ENCODE measurements around the gene TYW1. TPM values are rescaled to one million over a fixed set of nuclear protein-coding genes. Genes with fewer than 3 reads are reported as not detected.
"Not testable (repeated sequence)": the region's sequence is repeated elsewhere in the genome, so short reads cannot be mapped to it uniquely, and the experiment has no call there.

The TYW1 gene
- total RNA-seq, 5 donors from 2014 or later (not counting 1 experiment from before 2014, with no cell fraction given): 20.1 to 26.7 (median 22.7) TPM

DNA sequence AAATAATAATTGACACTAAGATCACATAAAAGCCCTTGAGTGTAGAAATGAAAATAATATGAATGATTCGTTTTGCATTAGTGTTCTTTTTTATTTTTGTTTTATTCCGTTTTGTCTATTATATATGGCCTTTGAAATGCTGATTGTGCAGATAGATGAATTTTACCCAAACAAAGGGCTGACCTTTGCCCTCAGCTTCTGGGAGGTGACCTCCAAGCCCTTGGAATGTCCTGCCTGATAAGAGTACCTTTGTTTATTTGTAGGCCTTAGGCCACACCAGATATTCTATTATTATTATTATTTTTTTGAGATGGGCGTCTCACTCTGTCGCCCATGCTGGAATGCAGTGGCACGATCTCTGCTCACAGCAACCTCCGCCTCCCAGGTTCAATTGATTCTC is 230.3 kb downstream of the TYW1 start:
- H3K4me3 ChIP-seq (ENCODE audit: control insufficient read depth in 1 of 2, extremely low read depth in 1 of 2, low read length in 1 of 2); CTCF ChIA-PET; H3K27ac Mint-ChIP-seq; H3K9me3 ChIP-seq; DNase-seq; H3K4me1 ChIP-seq (ENCODE audit: control insufficient read depth in 1 of 2, extremely low read depth in 1 of 2, insufficient read depth in 2 of 2, low read length in 2 of 2); H3K4me1 Mint-ChIP-seq; POLR2A ChIA-PET; H3K27me3 ChIP-seq (replicated peaks in 1 of 2; ENCODE audit: control insufficient read depth in 2 of 2, extremely low read depth in 1 of 2, insufficient read depth in 2 of 2, low read length in 1 of 2); ATAC-seq (replicated peaks in 1 of 4); H3K4me3 Mint-ChIP-seq; H3K36me3 ChIP-seq (ENCODE audit: control insufficient read depth in 2 of 2, extremely low read depth in 1 of 2, insufficient read depth in 1 of 2, low read length in 1 of 2); H3K27ac ChIP-seq (ENCODE audit: low read length); H3K27me3 Mint-ChIP-seq: not testable (repeated sequence)
- H3K9me3 Mint-ChIP-seq: peaks cover 0 to 10% (median 8%) of the 10 kb centered on the region in 3 donors
- no CpG with 5 or more reads among the region's 6 CpGs for WGBS (ENCODE audit: insufficient coverage)
- peaks cover 46% of the 10 kb centered on the region for H3K36me3 Mint-ChIP-seq

DNA sequence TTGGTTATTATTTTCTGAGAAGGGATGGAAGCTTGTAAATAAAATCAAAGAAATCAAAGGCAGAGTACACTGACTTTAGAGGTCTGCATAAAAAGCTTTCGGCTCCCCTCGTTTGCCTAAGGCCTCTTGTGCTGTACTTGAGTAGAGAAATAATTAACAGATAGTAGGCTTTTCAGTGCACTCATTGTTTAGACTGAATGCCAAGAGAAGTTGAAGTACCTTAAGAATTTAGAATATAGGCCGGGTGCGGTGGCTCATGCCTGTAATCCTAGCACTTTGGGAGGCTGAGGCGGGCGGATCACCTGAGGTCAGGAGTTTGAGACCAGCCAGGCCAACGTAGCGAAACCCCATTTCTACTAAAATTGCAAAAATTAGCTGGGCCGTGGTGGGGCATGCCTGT is 232.4 kb downstream of the TYW1 start:
- H3K27me3 ChIP-seq (replicated peaks in 1 of 2; ENCODE audit: control insufficient read depth in 2 of 2, extremely low read depth in 1 of 2, insufficient read depth in 2 of 2, low read length in 1 of 2); H3K4me1 ChIP-seq (ENCODE audit: control insufficient read depth in 1 of 2, extremely low read depth in 1 of 2, insufficient read depth in 2 of 2, low read length in 2 of 2); POLR2A ChIA-PET; H3K36me3 ChIP-seq (ENCODE audit: control insufficient read depth in 2 of 2, extremely low read depth in 1 of 2, insufficient read depth in 1 of 2, low read length in 1 of 2); H3K27me3 Mint-ChIP-seq; H3K9me3 Mint-ChIP-seq; ATAC-seq (replicated peaks in 1 of 4); H3K4me3 ChIP-seq (ENCODE audit: control insufficient read depth in 1 of 2, extremely low read depth in 1 of 2, low read length in 1 of 2); H3K9me3 ChIP-seq; CTCF ChIA-PET; H3K4me1 Mint-ChIP-seq; H3K27ac Mint-ChIP-seq; DNase-seq; H3K4me3 Mint-ChIP-seq; H3K27ac ChIP-seq (ENCODE audit: low read length): not testable (repeated sequence)
- H3K36me3 Mint-ChIP-seq: peaks cover 34% of the 10 kb centered on the region
- 95% methylated on average over 4 of the region's 9 CpGs for WGBS (ENCODE audit: insufficient coverage)

DNA sequence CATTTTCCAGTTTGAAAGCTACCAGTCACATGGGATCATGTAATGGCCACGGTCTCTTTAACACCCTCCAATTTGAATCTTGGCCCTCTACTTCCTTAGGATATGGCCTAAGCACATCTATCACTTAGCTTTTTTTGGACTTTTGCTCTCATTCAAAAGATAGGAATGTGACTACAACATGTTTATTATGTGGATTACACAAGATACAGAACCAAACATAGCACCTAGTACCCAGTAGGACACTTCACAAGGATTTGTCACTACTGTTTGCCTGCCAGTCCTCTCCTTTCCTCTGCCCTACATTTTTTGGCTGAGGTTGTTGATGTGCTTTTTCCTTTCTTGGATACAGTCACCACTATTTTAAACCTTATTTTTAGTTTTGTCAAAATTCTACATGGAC is 233.4 kb downstream of the TYW1 start:
- H3K27me3 Mint-ChIP-seq; H3K27me3 ChIP-seq (replicated peaks in 1 of 2; ENCODE audit: control insufficient read depth in 2 of 2, extremely low read depth in 1 of 2, insufficient read depth in 2 of 2, low read length in 1 of 2); H3K4me3 Mint-ChIP-seq; H3K9me3 ChIP-seq; CTCF ChIA-PET; H3K4me1 Mint-ChIP-seq; H3K27ac ChIP-seq (ENCODE audit: low read length); DNase-seq; POLR2A ChIA-PET; ATAC-seq (replicated peaks in 1 of 4); H3K4me3 ChIP-seq (ENCODE audit: control insufficient read depth in 1 of 2, extremely low read depth in 1 of 2, low read length in 1 of 2); H3K9me3 Mint-ChIP-seq; H3K4me1 ChIP-seq (ENCODE audit: control insufficient read depth in 1 of 2, extremely low read depth in 1 of 2, insufficient read depth in 2 of 2, low read length in 2 of 2); H3K36me3 ChIP-seq (ENCODE audit: control insufficient read depth in 2 of 2, extremely low read depth in 1 of 2, insufficient read depth in 1 of 2, low read length in 1 of 2); H3K27ac Mint-ChIP-seq: not testable (repeated sequence)
- 100% methylated on average over 1 of the region's 1 CpG for WGBS (ENCODE audit: insufficient coverage)
- peaks cover 35% of the 10 kb centered on the region for H3K36me3 Mint-ChIP-seq

DNA sequence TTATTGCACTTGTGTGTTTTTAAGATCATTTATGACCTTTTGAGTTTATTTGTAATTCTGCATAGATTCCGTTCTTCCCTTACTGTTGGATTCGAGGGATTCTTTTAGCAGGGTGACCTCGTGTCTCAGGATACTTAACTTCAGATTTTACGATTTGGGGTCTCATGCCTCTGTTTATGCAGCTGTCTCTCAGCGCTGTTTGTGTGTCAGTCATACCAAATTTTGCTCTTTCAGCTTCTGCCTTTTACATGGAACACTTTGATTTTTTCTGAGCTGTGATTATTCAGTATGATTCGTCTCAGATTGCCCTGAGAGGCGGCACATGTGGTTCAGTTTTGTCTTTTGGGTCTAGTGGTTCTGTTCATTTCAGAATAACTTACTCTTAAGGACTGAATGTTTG is 236.9 kb downstream of the TYW1 start:
- H3K4me1 ChIP-seq (ENCODE audit: control insufficient read depth in 1 of 2, extremely low read depth in 1 of 2, insufficient read depth in 2 of 2, low read length in 2 of 2); H3K4me1 Mint-ChIP-seq; H3K27ac ChIP-seq (ENCODE audit: low read length); H3K27ac Mint-ChIP-seq; H3K4me3 Mint-ChIP-seq; H3K27me3 Mint-ChIP-seq; ATAC-seq (replicated peaks in 1 of 4); H3K9me3 ChIP-seq; H3K27me3 ChIP-seq (replicated peaks in 1 of 2; ENCODE audit: control insufficient read depth in 2 of 2, extremely low read depth in 1 of 2, insufficient read depth in 2 of 2, low read length in 1 of 2); POLR2A ChIA-PET; DNase-seq; CTCF ChIA-PET; H3K9me3 Mint-ChIP-seq; H3K36me3 ChIP-seq (ENCODE audit: control insufficient read depth in 2 of 2, extremely low read depth in 1 of 2, insufficient read depth in 1 of 2, low read length in 1 of 2); H3K4me3 ChIP-seq (ENCODE audit: control insufficient read depth in 1 of 2, extremely low read depth in 1 of 2, low read length in 1 of 2): not testable (repeated sequence)
- WGBS (ENCODE audit: insufficient coverage): 100% methylated on average over 2 of the region's 7 CpGs
- peaks cover 35% of the 10 kb centered on the region for H3K36me3 Mint-ChIP-seq

DNA sequence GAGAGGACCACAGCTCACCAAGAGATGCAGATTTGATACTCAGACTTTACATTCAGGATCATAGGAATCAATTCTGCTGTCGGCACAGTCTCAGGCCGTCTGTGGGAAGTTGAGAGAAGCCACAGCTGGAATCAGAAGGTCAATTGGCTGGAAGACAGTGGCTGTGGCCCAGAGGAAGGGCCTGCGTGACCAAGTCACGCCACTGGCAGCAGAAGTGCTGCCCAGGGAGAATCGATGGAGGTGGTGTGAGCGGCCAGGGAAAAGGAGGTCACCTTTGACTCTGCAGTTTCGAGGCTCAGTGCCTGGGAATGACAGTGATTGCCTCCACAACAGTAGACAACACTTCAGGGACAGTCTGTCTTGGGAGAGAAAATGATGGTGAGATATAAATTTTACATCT is 239.6 kb downstream of the TYW1 start:
- WGBS (ENCODE audit: insufficient coverage): 97% methylated on average over 6 of the region's 7 CpGs
- H3K4me3 ChIP-seq (ENCODE audit: control insufficient read depth in 1 of 2, extremely low read depth in 1 of 2, low read length in 1 of 2); CTCF ChIA-PET; H3K4me1 ChIP-seq (ENCODE audit: control insufficient read depth in 1 of 2, extremely low read depth in 1 of 2, insufficient read depth in 2 of 2, low read length in 2 of 2); POLR2A ChIA-PET; H3K9me3 ChIP-seq; H3K27me3 ChIP-seq (replicated peaks in 1 of 2; ENCODE audit: control insufficient read depth in 2 of 2, extremely low read depth in 1 of 2, insufficient read depth in 2 of 2, low read length in 1 of 2); H3K27ac ChIP-seq (ENCODE audit: low read length); H3K27me3 Mint-ChIP-seq; H3K36me3 ChIP-seq (ENCODE audit: control insufficient read depth in 2 of 2, extremely low read depth in 1 of 2, insufficient read depth in 1 of 2, low read length in 1 of 2); ATAC-seq (replicated peaks in 1 of 4); H3K9me3 Mint-ChIP-seq; H3K4me1 Mint-ChIP-seq; DNase-seq; H3K4me3 Mint-ChIP-seq: not testable (repeated sequence)
- peaks cover 30% of the 10 kb centered on the region for H3K36me3 Mint-ChIP-seq
- H3K27ac Mint-ChIP-seq: peak overlapping the region in 1 of 2 donors; percentile 24

DNA sequence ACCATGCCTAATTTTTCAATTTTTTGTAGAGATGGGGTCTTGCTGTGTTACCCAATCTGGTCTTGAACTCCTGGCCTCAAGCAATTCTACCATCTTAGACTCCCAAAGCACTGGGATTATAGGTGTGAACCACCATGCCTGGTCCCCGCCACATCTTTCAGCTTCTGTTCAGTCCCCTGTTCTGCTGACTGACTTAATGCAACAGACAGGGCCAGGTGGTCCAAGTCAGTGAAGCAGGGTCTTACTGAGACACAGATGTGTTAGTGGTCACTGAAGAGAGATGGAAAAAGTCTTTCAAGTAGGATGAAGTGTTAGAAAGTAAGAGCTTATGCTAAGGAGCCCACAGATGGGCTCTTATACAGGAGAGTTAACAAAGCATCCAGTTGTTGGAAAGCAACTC is 246.2 kb downstream of the TYW1 start:
- ATAC-seq (replicated peaks in 1 of 4); H3K27me3 Mint-ChIP-seq; DNase-seq; H3K4me3 Mint-ChIP-seq; H3K4me3 ChIP-seq (ENCODE audit: control insufficient read depth in 1 of 2, extremely low read depth in 1 of 2, low read length in 1 of 2); POLR2A ChIA-PET; CTCF ChIA-PET; H3K4me1 ChIP-seq (ENCODE audit: control insufficient read depth in 1 of 2, extremely low read depth in 1 of 2, insufficient read depth in 2 of 2, low read length in 2 of 2); H3K4me1 Mint-ChIP-seq; H3K36me3 ChIP-seq (ENCODE audit: control insufficient read depth in 2 of 2, extremely low read depth in 1 of 2, insufficient read depth in 1 of 2, low read length in 1 of 2); H3K27ac ChIP-seq (ENCODE audit: low read length); H3K27me3 ChIP-seq (replicated peaks in 1 of 2; ENCODE audit: control insufficient read depth in 2 of 2, extremely low read depth in 1 of 2, insufficient read depth in 2 of 2, low read length in 1 of 2); H3K9me3 ChIP-seq; H3K9me3 Mint-ChIP-seq: not testable (repeated sequence)
- WGBS (ENCODE audit: insufficient coverage): no CpG with 5 or more reads among the region's 1 CpG
- Mint-ChIP-seq H3K27ac (peak overlapping the region in 1 of 2 donors; percentile 49), H3K36me3 (peaks cover 29% of the 10 kb centered on the region)

DNA sequence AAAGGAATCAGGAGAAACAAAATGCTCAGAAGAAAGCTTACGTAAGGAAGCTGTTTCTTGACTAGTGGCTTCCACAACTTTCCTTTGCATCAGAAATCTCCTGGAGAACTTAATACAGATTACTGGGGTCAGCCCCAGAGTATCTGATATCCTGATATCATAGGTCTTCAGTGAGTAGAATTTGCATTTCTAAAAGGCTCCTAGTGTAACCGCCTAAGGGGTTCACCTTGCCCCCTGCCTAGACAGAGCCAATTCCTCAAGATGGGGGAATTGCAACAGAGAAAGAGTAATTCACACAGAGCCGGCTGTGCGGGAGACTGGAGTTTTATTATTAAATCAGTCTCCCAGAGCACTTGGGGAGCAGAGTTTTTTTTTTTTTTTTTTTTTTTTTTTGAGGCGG is 251.7 kb downstream of the TYW1 start:
- POLR2A ChIA-PET: not testable (repeated sequence)

More for the DNA sequence above, 251.7 kb downstream of the TYW1 start:
- ATAC-seq (replicated peaks in 1 of 4); H3K27ac ChIP-seq (ENCODE audit: low read length); H3K27me3 Mint-ChIP-seq; H3K27ac Mint-ChIP-seq; H3K4me3 Mint-ChIP-seq; H3K27me3 ChIP-seq (replicated peaks in 1 of 2; ENCODE audit: control insufficient read depth in 2 of 2, extremely low read depth in 1 of 2, insufficient read depth in 2 of 2, low read length in 1 of 2); H3K4me3 ChIP-seq (ENCODE audit: control insufficient read depth in 1 of 2, extremely low read depth in 1 of 2, low read length in 1 of 2); H3K36me3 ChIP-seq (ENCODE audit: control insufficient read depth in 2 of 2, extremely low read depth in 1 of 2, insufficient read depth in 1 of 2, low read length in 1 of 2); H3K4me1 Mint-ChIP-seq; DNase-seq; H3K9me3 ChIP-seq; H3K4me1 ChIP-seq (ENCODE audit: control insufficient read depth in 1 of 2, extremely low read depth in 1 of 2, insufficient read depth in 2 of 2, low read length in 2 of 2); CTCF ChIA-PET: not testable (repeated sequence)
- peaks cover 0 to 11% (median 7%) of the 10 kb centered on the region in 3 donors for H3K9me3 Mint-ChIP-seq
- no CpG with 5 or more reads among the region's 5 CpGs for WGBS (ENCODE audit: insufficient coverage)
- peaks cover 34% of the 10 kb centered on the region for H3K36me3 Mint-ChIP-seq
